Right lung (tissue), 5 donors: ENCODE measurements around the gene MFSD6. TPM values are rescaled to one million over a fixed set of nuclear protein-coding genes. Genes with fewer than 3 reads are reported as not detected.

Experiments used
- DNase-seq, 2 donors: peaks; one replicate each; pipeline ENCODE4 v3.0.0-alpha.2; 2013
- polyA plus RNA-seq, 5 donors: library from polyadenylated mRNA; unstranded; fragments of 120-200 nt; gene quantifications; one replicate each; pipeline versions ENCODE4 v1.2.1 to v1.2.3, GENCODE V29; 2013; ENCODE audit warnings: inconsistent platforms in 1 of 5, low replicate concordance in 1 of 5; ENCODE audit not compliant: insufficient read length in 5 of 5, insufficient read depth in 1 of 5

MFSD6 gene
- polyA plus RNA-seq, 5 donors = 18.2 to 25.6 (median 23.4) TPM

- DNase-seq = no peak
Measured at GRCh38 chr2:190527918-190528317, 119.8 kb downstream of the MFSD6 start.

GRCh38 chr2:190528521-190529001 is 120.4 kb downstream of the MFSD6 start:
- no peak for DNase-seq

DNA sequence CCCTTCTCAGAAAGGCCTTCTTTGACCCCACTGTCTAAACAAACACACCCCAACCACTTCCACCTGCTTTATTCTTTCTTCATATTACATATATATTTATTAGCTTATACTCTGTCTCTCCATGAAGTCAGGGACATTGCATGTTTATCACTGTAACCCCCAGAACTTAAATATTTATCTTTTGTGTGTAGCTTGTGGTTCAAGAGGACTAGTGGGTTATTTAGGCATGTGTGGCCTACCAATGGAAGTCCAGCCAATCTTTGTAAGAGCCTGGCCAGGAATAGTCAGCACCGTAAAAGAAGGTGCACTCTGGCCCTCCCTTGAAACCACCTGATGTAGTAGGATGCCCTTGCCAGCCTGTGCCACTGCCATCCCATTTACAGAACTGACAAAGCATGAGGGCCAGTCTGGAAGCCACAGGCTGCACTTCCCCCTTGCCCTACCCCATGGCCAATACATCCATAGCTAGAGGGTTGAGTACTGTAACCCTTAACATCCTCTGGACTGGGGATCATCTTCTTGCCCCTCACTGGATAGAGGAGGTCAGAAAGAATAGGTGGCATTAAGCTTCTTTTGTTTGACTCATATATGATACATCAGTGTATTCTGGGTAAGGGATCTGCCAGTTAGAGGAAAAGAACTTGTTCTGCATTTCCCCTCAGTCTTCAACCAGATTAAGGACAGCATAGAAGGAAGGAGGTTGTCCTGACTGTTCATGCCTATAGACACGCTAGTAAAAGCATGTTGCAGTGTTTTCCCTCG is 121.5 kb downstream of the MFSD6 start:
- DNase-seq = no peak

DNA sequence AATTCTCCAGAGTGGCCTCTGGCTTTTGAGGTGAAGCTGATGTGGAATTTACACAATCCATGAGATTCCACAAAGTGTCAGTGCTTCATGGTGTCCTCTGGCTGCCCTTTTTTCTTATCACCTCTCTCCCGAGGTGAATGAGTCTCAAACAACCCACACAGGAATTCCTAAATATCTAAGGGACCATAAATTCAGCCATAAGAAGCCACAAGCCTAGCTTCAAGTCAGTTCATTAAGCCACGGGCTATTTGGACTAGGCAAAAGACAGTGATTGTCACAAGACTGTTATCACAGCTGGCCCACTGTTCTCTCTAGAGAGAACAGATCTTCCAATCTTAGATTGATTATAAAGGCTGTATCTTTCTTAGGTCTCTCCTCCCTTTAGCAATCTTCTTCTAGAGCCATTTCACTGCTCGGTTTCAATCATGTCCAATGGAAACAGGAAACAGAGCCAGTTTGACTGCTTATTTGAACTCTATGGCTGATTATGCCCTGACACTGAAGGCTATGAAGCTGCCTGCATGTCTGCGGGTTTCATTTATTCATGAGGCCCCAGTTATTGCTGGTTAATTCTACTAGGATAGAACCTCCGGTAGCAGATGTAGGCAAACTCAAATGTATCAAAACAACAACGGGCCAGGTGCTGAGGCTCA is 122.2 kb downstream of the MFSD6 start:
- DNase-seq = no peak

GRCh38 chr2:190532581-190532980 is 124.4 kb downstream of the MFSD6 start:
- no peak for DNase-seq

- no peak for DNase-seq
Measured at GRCh38 chr2:190533175-190533967, 125.2 kb downstream of the MFSD6 start.

- DNase-seq = no peak
Measured at GRCh38 chr2:190533968-190534309, 125.8 kb downstream of the MFSD6 start.

DNA sequence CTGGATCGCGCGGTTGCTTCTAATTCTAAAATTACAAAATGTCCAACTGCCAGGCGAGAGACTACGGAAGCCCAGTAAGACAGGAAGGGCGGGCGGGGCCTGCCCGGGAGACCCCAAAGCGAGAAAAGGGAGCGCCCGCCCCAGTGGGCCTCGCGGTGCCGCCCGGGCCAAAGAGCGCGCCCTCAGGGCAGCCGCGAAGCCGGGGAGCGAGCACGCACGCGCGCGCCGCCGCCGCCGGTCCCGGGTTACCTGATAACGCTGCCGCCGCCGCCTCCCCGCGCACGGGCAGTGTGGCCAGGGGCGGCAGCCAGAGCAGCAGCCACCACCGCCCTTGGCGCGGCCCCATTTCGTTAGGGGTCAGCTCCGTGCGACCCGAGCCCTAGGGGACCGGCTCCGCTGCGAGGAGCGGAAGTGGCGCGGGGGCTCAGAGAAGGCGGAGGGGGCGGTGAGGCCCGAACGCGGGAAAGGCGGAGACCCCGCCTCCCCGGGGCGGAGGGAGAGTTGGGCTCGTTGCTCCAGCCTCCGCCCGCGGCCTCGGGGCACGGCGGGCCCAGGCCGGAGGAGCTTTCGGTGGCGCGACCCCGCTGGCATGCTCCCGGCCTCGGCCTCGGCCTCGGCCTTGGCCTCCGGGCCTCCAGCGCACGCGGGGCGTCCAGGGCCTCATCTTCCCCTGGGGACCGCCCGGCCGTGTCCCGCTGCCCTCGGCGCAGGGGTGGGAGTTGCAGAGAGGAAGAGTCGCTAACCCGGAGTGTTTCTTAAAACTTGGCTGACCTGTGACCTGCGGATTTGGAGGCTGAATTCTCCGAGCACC is 126.4 kb downstream of the MFSD6 start, which contains the start of gene NEMP2:
Gene NEMP2 (minus strand): TSS at position 413 of the 811 bp plus-strand sequence. CDS start 67 bp downstream, at position 346.
- DNase-seq = peak; percentile 87 to 88

- DNase-seq = no peak
Measured at GRCh38 chr2:190535121-190535439, 126.9 kb downstream of the MFSD6 start.

GRCh38 chr2:190535586-190535985 is 127.4 kb downstream of the MFSD6 start:
- no peak for DNase-seq

DNA sequence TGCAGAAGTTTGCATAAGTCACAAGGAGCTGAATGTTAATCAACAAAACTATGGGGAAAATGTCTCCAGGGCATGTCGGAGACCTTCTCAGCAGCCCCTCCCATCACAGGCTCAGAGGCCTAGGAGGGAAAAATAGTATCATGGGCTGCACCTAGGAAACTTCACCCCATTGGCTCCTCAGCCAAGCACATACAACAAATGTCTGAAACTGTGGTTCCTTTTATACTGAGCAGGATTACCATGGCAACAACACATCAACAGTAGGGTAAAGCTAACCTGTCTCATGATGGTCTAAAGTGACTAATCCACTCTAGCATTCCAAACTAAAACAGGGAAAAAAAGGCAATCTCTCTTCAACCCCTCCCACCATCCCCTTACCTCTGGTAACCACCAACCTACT is 129.6 kb downstream of the MFSD6 start:
- DNase-seq = no peak

DNA sequence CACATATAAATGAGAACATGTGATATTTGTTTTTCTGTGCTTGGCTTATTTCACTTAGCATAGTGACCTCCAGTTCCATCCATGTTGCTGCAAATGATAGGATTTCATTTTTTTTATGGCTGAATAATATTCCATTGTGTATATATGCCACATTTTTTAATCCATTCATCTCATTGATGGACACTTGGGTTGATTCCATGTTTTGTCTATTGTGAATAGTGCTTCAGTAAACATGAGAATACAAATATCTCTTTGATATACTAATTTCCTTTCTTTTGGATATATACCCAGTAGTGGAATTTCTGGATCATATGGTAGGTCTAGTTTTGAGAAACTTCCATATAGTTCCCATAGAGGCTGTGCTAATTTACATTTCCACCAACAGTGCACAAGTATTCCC is 130.0 kb downstream of the MFSD6 start:
- no peak for DNase-seq

GRCh38 chr2:190540048-190540447 is 131.9 kb downstream of the MFSD6 start:
- no peak for DNase-seq

DNA sequence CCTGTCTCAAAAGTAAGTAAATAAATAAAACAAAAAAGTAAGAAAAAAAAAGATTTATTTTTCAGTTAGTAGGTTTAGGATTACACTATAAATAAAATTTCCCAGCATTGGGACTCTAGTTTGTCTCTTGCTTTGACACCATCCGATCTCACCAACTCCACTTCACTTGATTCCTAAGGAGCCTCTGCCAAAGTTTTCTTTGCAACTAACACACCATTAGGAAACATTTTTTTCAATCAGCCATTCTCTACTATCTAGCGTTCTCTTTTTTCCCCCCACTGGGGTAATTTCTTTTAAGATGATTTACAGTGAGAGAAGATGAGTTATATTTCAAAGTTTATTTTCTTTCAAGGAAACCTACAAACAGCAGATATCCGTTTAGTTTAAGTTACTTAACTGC is 136.9 kb downstream of the MFSD6 start:
- no peak for DNase-seq

GRCh38 chr2:190545555-190546385 is 137.6 kb downstream of the MFSD6 start:
- no peak for DNase-seq

DNA sequence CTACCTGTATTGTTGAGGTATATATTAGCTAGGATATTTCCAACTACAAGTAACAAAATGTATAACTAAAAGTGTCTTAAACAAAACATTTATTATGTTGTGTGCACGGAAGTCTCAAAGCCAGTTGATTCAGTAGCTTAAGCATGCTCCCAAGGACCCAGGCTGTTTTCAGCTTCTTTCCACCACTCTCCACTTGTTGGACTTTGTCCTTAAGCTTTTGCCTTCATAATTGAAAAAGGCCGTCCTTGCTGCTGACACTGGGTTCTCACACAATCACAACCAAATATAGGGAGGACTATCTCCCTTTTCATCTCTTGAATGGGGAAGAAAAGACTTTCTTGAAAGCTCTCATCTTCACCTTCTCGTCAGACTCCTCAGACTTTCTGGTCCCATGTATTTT is 138.6 kb downstream of the MFSD6 start:
- DNase-seq = no peak

DNA sequence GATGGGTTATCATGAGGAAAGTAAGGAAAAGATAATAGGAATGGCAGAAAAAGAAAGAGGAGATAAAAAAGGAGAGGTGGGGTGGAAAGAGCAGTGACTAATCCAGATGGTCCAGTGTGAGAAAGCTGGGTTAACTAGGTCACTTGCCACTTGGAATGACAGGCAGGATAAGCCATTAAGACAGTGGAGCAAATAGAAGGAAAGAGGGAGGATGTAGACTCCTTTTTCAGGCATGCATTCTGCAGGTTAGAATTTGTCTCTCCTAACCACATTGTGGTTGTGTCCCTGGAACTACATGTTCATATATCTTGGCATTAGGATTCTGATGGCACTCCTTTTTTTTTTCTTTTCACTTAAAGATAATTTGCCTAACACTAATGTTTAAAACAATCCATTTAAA is 139.7 kb downstream of the MFSD6 start:
- DNase-seq = no peak

GRCh38 chr2:190550137-190550536 is 142.0 kb downstream of the MFSD6 start:
- DNase-seq = no peak
